A549 treated with DMSO at 1 μM for 4 hours (cell line): ENCODE measurements around the gene TIGD4. TPM values are rescaled to one million over a fixed set of nuclear protein-coding genes. Genes with fewer than 3 reads are reported as not detected.

Experiments used
- total RNA-seq: library from RNA; stranded (reverse); fragments of 200-300 nt; extraction: Qiagen RNA extraction; gene quantifications from 5 replicates; pipeline ENCODE4 v1.2.3, GENCODE V29; 2022; ENCODE audit warnings: low read depth

The TIGD4 gene
- 0.09 to 0.31 TPM (median 0.23 TPM) in 5 replicates for total RNA-seq

DNA sequence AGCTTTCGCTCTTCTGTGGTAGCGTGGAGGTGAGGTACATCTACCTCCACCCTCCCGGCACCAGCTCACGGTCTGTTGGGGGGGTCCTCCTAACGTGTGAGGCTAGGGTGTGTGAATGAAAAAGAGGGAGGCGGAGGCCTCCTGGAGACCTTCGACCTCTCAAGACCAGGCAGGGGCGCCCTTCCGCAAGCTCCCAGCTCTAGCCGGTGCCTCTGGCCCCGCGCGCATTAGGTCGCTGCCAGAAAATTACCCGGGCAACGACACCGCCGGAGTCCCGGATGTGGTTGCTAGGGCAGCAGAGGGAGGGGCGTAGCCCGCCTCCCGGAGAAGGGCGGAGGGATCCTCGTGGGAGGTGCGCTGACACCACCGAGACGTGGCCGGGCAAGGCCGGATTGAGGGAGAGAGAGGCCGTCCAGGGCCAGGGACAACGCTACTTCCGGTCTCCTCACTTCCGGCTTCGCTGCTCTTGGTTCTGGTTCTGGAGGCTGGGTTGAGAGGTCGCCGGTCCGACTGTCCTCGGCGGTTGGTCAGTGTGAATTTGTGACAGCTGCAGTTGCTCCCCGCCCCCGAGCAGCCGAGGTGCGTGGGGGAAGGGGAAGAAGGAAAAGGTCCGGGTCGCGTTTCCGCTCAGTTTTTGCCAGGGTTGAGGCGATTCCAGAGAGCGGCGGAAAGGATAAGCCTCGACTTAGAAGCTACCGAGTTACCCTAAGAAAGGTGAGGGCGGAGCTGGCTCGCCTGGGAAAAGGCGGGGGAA, at the start of gene TIGD4, which contains the start of gene ARFIP1:
TSS of gene TIGD4 (minus strand) at position 218 of the 754 bp plus-strand sequence. CDS start 8,726 bp downstream, outside the sequence.
TSS of gene ARFIP1 (plus strand) at position 442 of the 754 bp plus-strand sequence. CDS start 49,680 bp downstream, outside the sequence.

Other genes with a start within 250 kb of the TIGD4 start
- 5.9 to 9.6 TPM (median 7.0 TPM) in 5 replicates for gene FBXW7, start 243.6 kb downstream of the TIGD4 start, total RNA-seq
- gene TMEM154, start 99.7 kb downstream of the TIGD4 start, total RNA-seq: 0.02 to 0.18 TPM (median 0.06 TPM) in 5 replicates
- gene ARFIP1, start 224 bp upstream of the TIGD4 start, total RNA-seq: 14.2 to 19.0 TPM (median 16.5 TPM) in 5 replicates
- gene FHDC1, start 156.6 kb upstream of the TIGD4 start, total RNA-seq: 0.38 to 0.62 TPM (median 0.42 TPM) in 5 replicates